Stimulated activated CD8-positive, alpha-beta memory T cell treated with anti-CD3 and anti-CD28 coated beads, Interleukin-4, amount 100 ng/mL, for 4 hours (primary cell): Measurements from ENCODE around the gene ZNF639.
"Not testable (repeated sequence)": the region's sequence is repeated elsewhere in the genome, so short reads cannot be mapped to it uniquely, and the experiment has no call there.

Experiments
- DNase-seq, 2 donors: peaks; one replicate each; pipeline ENCODE4 v3.0.0-alpha.2; 2020; ENCODE audit warnings: low read depth in 2 of 2, low spot score in 1 of 2

The ZNF639 gene

DNA sequence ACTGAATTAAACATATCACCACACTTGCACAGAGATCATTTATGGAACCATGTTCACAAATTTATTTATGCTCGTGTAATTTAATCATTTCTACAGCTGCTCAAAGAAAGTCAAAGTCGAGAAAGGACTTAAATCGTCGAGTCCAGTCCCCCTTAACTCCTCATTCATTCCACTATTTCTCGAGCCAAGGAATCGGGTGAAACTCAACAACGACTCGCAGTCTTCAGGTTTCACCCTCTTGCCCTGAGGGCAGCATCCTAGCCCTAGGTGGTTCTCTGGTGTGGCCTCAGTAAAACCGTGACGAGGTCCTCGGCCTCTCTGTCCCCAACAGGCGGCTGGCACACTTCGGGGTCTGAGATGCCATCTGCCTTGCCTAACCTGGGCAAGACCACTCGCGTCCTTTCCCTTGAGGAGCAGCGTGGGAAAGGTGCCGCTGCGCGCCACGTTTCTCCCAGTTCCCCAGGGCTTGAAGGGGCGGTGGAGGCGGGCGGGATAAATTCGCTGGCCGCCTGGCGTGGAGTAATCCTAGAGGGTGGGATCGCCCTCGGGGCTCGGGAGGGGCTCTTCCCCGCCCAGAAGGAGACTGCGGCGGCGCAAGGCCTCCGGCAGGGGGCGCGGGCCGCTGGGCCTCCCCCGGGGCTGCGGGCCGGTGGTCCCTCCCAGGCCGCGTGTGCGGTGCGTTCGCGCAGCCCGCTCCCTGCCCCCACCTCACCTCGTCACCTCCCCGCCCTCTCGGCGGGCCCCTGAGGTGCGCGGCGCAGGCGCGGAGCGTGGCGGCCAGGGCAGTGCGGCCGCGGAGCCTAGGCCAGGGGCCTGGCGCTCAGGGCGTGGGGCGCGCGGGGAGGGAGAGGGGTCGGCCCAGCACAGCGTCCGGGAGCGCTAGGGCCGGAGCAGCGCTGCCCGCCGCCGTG, at the start of gene ZNF639:
Gene ZNF639 (plus strand): TSS at position 746 of the 911 bp plus-strand sequence. CDS start 5,263 bp downstream, outside the sequence.
- DNase-seq: peak; percentile 54 to 74

- not testable (repeated sequence) for DNase-seq
These were observed 48.4 kb upstream of the ZNF639 start for GRCh38 chr3:179274434-179274833.

- no peak for DNase-seq
These were observed 46.8 kb upstream of the ZNF639 start for GRCh38 chr3:179276001-179276400.

DNA sequence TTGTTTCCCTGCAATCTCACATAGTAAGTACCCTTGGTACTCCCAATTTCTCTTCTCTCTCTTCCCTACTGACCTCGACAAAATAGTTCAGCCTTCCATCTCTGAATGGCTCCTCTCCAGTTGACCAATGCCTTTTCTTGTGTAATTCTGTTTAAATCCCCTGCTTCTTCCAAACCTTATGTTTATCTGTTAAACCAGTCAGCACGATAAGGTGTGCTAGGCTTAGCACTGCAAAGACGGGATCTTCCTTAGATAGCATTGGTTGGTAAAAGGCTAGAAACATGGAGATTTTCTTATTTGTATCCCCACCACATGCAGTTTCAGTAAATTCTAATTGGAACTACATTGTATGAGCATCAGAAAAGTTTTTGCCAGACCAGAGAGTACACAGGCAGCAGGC, 46.1 kb upstream of the ZNF639 start:
- DNase-seq: no peak

DNA sequence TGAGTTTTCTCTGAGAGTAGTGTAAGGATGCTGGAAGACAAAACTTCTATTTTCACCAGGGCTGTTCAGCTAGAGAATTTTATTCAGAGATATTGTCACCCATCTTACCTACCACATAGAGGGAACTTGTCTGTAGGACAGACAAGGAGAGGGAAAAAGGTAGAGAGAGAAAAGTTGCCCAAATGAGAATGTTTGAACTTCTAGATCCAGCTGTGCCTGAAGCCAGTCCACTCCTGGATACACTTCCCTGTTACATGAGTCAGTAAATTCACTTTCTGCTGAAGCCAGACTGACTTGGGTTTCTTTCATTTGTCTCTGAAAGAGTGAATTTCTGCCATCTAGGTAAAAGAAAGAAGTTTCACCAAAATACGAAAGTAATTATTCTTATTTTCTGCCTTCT, 44.7 kb upstream of the ZNF639 start:
- DNase-seq: no peak

- DNase-seq: no peak
These were observed 43.7 kb upstream of the ZNF639 start for GRCh38 chr3:179278932-179279693.

GRCh38 chr3:179279837-179280236, 43.0 kb upstream of the ZNF639 start:
- DNase-seq: no peak

DNA sequence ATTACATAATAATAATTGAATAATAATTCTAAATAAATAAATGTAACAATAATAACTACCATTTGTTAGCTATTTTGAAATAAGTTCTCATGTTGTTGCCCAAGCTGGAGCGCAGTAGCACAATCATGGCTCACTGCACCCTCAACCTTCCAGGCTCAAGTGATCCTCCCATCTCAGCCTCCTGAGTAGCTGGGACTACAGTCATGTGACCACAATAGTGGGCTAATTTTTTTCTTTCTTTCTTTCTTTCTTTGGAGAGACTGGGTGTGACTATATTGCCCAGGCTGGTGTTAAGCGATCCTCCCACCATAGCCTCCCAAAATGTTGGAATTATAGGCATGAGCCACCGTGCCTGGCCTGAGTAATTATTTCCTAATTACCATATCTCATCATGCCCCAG, 41.0 kb upstream of the ZNF639 start:
- DNase-seq: no peak

GRCh38 chr3:179286331-179286730, 36.5 kb upstream of the ZNF639 start:
- DNase-seq: no peak

GRCh38 chr3:179288845-179289244, 34.0 kb upstream of the ZNF639 start:
- no peak for DNase-seq

GRCh38 chr3:179289295-179289694, 33.5 kb upstream of the ZNF639 start:
- DNase-seq: no peak

DNA sequence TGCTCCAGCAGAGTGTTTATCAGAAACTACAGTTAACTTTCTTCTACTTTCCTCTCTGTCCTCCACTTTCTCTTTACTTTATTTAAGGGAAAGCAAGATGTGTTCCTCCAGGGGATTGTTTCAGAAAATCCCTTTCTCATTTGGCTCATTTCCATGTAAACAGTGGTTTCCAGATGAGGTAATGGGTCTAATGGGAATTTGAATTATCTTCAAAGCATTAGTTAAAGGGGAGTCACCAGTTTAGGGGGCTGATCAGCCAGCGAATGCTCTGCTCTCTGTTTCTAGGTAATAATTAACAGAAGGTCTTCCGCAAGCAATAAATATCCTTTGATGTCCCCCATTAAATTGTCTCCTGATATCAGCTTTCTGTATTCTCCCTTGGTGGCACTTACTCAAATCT, 30.4 kb upstream of the ZNF639 start:
- DNase-seq: no peak

DNA sequence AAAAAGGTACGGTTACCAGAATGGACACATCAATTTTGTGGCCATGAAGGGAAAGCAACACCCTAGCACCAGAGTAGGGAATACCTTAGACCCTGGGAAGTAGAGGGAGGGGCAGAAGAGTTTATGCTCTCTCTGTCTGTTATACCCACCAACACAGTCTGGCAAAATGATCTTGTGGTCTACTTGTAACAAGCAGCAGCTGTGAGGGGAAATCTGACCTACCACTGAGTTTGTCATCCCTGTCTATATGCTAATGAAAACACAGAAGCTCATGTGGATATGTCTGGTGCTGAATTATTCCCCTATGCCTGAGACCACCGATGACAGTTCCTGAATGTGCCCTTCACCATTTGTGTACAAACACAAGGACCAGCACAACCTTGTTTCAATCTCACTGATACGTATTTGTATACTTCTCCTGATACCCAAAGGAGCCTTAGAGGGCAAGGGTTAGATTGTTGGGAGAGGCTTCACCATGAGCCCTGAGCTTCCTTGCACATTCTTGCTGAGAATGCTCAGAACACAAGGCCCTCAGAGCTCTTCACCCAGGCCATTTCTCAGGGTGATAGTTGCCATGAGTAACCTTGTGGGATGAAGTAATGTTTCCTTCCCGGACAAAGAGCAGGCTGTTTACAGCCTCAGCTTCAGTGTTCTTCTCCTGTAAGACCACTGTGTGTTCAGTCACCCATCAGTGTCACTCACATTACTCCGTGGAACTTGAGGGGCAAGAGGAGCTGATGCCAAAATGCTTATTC, 24.7 kb upstream of the ZNF639 start:
- DNase-seq: no peak

DNA sequence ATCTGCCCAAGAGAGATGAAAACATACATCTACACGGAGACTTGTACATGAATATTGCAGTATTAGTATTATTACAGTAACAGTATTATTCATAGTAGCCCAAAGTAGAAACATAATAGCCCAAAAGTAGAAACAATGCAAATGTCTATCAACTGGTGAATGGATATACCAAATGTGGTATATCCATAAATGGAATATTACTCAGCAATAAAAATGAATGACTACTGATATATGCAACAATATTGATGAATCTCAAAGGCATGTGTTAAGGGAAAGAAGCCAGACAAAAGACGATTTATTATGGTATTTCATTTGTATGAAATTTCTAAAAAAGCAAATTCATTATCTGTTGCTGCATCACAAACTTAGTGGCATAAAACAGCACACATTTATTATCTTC, 23.5 kb upstream of the ZNF639 start:
- DNase-seq: no peak

DNA sequence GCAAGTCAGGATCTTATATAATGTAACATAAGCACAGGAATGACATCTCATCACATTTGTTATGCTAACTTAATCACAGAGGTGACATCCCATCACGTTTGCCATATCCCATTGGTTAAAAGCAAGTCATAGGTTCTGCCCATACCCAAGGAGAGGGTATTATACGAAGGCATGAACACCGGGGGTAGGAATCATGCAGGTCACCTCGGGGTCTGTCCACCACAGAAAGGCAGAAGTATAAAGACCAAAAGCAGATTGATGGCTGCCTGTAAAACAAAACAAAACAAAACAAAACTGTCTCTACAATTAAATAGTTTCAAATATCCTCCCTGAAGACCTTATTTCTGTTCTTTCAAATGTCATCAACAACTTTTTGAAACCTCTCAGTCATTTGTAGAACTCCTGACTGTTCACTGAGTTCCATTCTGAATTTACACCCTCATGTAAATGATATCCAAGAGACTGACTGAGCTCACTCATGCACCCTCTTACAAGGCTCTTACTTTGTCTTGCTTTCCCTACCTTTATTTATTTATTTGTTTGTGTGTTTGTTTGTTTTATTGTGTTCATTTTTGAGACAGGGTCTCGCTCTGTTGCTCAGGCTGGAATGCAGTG, 22.7 kb upstream of the ZNF639 start:
- no peak for DNase-seq

GRCh38 chr3:179301645-179302044, 21.2 kb upstream of the ZNF639 start:
- no peak for DNase-seq

DNA sequence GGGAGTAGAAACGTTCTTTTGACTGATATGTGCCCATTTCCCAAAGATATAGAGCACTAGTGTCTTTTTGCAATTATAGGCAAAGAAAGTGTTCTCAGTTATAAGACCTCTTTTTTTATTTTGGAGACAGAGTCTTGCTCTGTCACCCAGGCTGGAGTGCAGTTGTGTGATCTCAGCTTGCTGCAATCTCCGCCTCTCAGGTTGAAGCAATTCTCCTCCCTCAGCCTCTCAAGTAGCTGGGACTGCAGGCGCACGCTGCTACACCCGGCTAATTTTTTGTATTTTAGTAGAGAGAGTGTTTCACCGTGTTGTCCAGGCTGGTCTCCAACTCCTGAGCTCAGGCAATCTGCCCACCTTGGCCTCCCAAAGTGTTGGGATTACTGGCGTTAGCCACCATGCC, 20.7 kb upstream of the ZNF639 start:
- DNase-seq: no peak

DNA sequence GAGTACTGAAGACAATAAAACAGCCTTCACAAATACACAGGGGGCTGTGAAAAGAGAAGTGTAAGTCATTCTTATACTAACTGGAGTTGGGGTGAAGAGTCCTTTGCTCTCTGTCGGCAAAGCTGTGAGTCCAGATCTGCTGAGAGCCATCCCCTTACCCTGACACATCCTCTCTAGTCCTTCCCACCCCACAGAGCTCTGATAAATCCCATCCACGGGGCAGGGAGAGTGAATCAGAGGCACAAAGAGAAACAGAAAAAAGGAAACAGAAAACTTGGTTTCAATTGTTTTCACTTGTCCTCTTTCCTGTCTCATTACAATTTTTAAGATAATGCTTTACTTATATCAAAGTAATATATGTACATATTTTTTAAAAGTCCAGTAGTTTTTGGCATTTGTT, 18.2 kb upstream of the ZNF639 start:
- DNase-seq: no peak

DNA sequence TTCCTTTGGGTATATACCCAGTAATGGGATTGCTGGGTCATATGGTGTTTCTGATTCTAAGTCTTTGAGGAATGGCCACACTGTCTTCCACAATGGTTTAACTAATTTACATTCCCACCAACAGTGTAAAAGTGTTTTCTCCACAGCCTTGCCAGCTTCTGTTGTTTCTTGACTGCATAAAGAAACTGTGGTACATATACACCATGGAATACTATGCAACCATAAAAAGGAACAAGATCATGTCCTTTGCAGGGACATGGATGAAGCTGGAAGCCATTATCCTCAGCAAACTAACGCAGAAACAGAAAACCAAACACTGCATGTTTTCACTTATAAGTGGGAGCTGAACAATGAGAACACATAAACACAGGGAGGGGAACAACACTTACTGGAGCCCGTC, 15.5 kb upstream of the ZNF639 start:
- not testable (repeated sequence) for DNase-seq

DNA sequence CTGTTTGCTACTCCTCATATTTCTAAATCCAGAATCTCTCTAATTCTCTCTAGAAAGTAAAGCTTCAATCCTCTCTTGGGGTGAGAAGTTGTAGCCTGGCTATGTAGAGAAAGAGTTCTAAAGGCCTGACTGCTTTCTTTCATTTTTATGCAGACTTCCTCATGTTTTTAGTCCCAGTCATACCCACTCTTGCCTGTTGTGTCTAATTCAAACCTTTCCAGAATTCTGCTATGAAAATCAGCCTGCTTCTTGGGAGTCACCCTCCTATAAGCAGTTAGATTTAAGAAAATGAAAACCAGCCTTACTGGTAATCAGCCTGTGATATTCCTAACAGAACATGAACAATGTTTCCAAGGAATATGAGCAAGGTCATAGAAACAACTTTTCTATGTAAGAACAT, 14.8 kb upstream of the ZNF639 start:
- no peak for DNase-seq
